Activated T-cell treated with anti-CD3 and anti-CD28 coated beads for 24 hours (primary cell): ENCODE results near the gene ZSWIM6.
"Not testable (repeated sequence)": the region's sequence is repeated elsewhere in the genome, so short reads cannot be mapped to it uniquely, and the experiment has no call there.

Experiments
- DNase-seq: peaks from one replicate; pipeline ENCODE4 v3.0.0-alpha.2; 2020; ENCODE audit warnings: low read depth

Gene ZSWIM6

GRCh38 chr5:61363401-61364114 lies 31.5 kb downstream of the ZSWIM6 start:
- no peak for DNase-seq

- no peak for DNase-seq
Measured at GRCh38 chr5:61366497-61367240, 34.6 kb downstream of the ZSWIM6 start.

- no peak for DNase-seq
Measured at GRCh38 chr5:61370506-61370905, 38.4 kb downstream of the ZSWIM6 start.

GRCh38 chr5:61371474-61371873 lies 39.4 kb downstream of the ZSWIM6 start:
- DNase-seq = no peak

GRCh38 chr5:61379677-61380076 lies 47.6 kb downstream of the ZSWIM6 start:
- no peak for DNase-seq

GRCh38 chr5:61381968-61382367 lies 49.9 kb downstream of the ZSWIM6 start:
- DNase-seq = no peak

- no peak for DNase-seq
Measured at GRCh38 chr5:61385627-61386026, 53.6 kb downstream of the ZSWIM6 start.

- no peak for DNase-seq
Measured at GRCh38 chr5:61386045-61386800, 54.2 kb downstream of the ZSWIM6 start.

- DNase-seq = no peak
Measured at GRCh38 chr5:61389609-61390008, 57.6 kb downstream of the ZSWIM6 start.

- no peak for DNase-seq
Measured at GRCh38 chr5:61394078-61394704, 62.1 kb downstream of the ZSWIM6 start.

GRCh38 chr5:61394793-61395192 lies 62.7 kb downstream of the ZSWIM6 start:
- DNase-seq = no peak

GRCh38 chr5:61397238-61397637 lies 65.2 kb downstream of the ZSWIM6 start:
- no peak for DNase-seq

- no peak for DNase-seq
Measured at GRCh38 chr5:61397937-61398336, 65.9 kb downstream of the ZSWIM6 start.

- DNase-seq = no peak
Measured at GRCh38 chr5:61398440-61398839, 66.4 kb downstream of the ZSWIM6 start.

GRCh38 chr5:61399679-61400078 lies 67.6 kb downstream of the ZSWIM6 start:
- DNase-seq = no peak

- no peak for DNase-seq
Measured at GRCh38 chr5:61401726-61402125, 69.7 kb downstream of the ZSWIM6 start.

GRCh38 chr5:61402244-61402823 lies 70.3 kb downstream of the ZSWIM6 start:
- no peak for DNase-seq

- no peak for DNase-seq
Measured at GRCh38 chr5:61402970-61403900, 71.2 kb downstream of the ZSWIM6 start.

- DNase-seq = no peak
Measured at GRCh38 chr5:61405511-61406295, 73.6 kb downstream of the ZSWIM6 start.

GRCh38 chr5:61406497-61406896 lies 74.4 kb downstream of the ZSWIM6 start:
- DNase-seq = not testable (repeated sequence)
